GM19455 (cell line): ENCODE data around the gene SLC24A5.

Experiments
- ATAC-seq: cut with Tn5 transposase; IDR thresholded peaks from one replicate; pipeline ENCODE4 v1.9.1; 2021; ENCODE audit not compliant: unreplicated experiment

The SLC24A5 gene

DNA sequence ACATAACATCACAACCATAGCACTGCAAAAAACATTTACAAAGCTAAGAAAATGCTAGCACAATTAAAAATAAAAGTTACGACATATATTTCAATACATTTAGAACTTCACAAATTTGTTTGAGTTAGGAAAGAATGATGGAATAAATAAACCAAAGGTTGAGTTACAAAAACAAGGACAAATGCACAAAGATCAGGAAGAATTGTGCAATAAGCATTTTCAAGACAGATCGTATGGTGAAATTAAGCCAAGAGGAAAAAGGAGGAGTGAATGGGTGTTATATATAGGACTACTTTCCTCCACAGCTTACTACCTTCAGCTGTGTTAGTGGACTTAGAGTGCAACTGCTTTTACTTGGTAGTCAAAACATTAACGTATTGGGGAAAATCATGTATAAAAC, 64.7 kb downstream of the SLC24A5 start:
- ATAC-seq = no peak

GRCh38 chr15:48186271-48186670, 65.5 kb downstream of the SLC24A5 start:
- no peak for ATAC-seq

DNA sequence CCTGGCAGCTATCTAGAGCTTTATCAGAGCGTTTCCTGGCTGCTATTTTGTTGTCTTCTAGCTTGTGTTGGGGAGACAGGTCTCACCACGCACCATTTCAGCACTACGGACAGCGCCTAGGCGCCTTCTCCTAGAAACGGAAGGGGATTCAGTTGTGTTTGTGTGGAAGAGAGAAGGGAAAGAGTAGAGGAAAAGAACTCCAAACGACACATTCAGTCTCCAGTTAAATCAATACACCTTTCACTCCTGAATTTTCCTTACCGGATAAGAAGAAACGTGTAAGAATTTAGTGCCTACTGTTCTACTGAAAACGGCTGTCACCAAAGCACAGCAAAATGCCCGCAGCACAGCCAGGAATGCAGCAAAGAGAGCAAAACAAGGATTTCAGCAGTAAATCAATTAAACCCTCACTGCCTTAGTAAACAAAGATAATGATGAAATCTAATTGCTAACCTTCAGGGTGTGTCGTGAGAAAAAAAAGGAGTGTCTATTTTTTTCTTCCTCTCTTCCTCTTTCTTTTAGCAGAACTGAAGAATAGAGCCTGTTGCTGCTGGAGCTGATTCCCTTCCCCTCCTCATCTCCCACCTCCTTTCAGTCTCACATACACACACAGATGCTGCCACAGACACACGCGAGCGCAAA, 70.3 kb downstream of the SLC24A5 start:
- no peak for ATAC-seq

- ATAC-seq = no peak
Observed at GRCh38 chr15:48191574-48192225, 70.9 kb downstream of the SLC24A5 start, which contains the start of gene CTXN2. TSS of gene CTXN2 (plus strand) at chr15:48191665. CDS start at chr15:48201301, 9,636 bp downstream.
